NCI-H2227 treated with DMSO at 0.1 percent for 48 hours (cell line): Measurements from ENCODE around the gene NQO1.
"Not testable (repeated sequence)": the region's sequence is repeated elsewhere in the genome, so short reads cannot be mapped to it uniquely, and the experiment has no call there.

Source experiments
- DNase-seq: peaks from one replicate; lab custom pipeline; 2025; lab: John Stamatoyannopoulos, UW

The NQO1 gene

GRCh38 chr16:69741951-69742904, 15.9 kb upstream of the NQO1 start:
- peak; percentile 8 for DNase-seq

GRCh38 chr16:69741519-69741918, 15.2 kb upstream of the NQO1 start:
- DNase-seq = no peak

- no peak for DNase-seq
Observed at GRCh38 chr16:69732101-69732500, 5.7 kb upstream of the NQO1 start.

- DNase-seq = not testable (repeated sequence)
Observed at GRCh38 chr16:69731280-69731679, 4.9 kb upstream of the NQO1 start.

- not testable (repeated sequence) for DNase-seq
Observed at GRCh38 chr16:69729030-69729429, 2.7 kb upstream of the NQO1 start.

GRCh38 chr16:69727916-69728270, 1.5 kb upstream of the NQO1 start:
- DNase-seq = no peak

GRCh38 chr16:69725480-69726312, 664 bp downstream of the NQO1 start:
- peak; percentile 6 for DNase-seq

GRCh38 chr16:69724981-69725479, 1.3 kb downstream of the NQO1 start:
- DNase-seq = peak; percentile 6

GRCh38 chr16:69724414-69724873, 1.9 kb downstream of the NQO1 start:
- no peak for DNase-seq

GRCh38 chr16:69721441-69721957, 4.9 kb downstream of the NQO1 start:
- no peak for DNase-seq

GRCh38 chr16:69720822-69721430, 5.4 kb downstream of the NQO1 start:
- DNase-seq = no peak

GRCh38 chr16:69718111-69718764, 8.1 kb downstream of the NQO1 start:
- no peak for DNase-seq

GRCh38 chr16:69717066-69717465, 9.3 kb downstream of the NQO1 start:
- DNase-seq = no peak

- DNase-seq = no peak
Observed at GRCh38 chr16:69712914-69713581, 13.3 kb downstream of the NQO1 start.

- DNase-seq = no peak
Observed at GRCh38 chr16:69712277-69712676, 14.1 kb downstream of the NQO1 start.

GRCh38 chr16:69711115-69711740, 15.1 kb downstream of the NQO1 start:
- no peak for DNase-seq

GRCh38 chr16:69709456-69710084, 16.8 kb downstream of the NQO1 start:
- DNase-seq = peak; percentile 49

GRCh38 chr16:69707920-69708683, 18.3 kb downstream of the NQO1 start:
- no peak for DNase-seq

- DNase-seq = no peak
Observed at GRCh38 chr16:69706975-69707340, 19.4 kb downstream of the NQO1 start.
